GM18861 (cell line): Measurements from ENCODE around the gene RXRA.

Experiments used
- ATAC-seq: cut with Tn5 transposase; IDR thresholded peaks from one replicate; pipeline ENCODE4 v1.9.1; 2021; ENCODE audit not compliant: unreplicated experiment

RXRA gene

GRCh38 chr9:134365791-134366222, 39.6 kb downstream of the RXRA start:
- ATAC-seq: no peak

GRCh38 chr9:134366223-134367031, 40.2 kb downstream of the RXRA start:
- no peak for ATAC-seq

- no peak for ATAC-seq
Observed at GRCh38 chr9:134367061-134367460, 40.8 kb downstream of the RXRA start.

- no peak for ATAC-seq
Observed at GRCh38 chr9:134367791-134368490, 41.7 kb downstream of the RXRA start.

- no peak for ATAC-seq
Observed at GRCh38 chr9:134368571-134368970, 42.3 kb downstream of the RXRA start.

GRCh38 chr9:134369416-134370212, 43.4 kb downstream of the RXRA start:
- no peak for ATAC-seq

- no peak for ATAC-seq
Observed at GRCh38 chr9:134370213-134370492, 43.9 kb downstream of the RXRA start.

GRCh38 chr9:134370638-134371037, 44.4 kb downstream of the RXRA start:
- no peak for ATAC-seq

- no peak for ATAC-seq
Observed at GRCh38 chr9:134371731-134372130, 45.5 kb downstream of the RXRA start.

- no peak for ATAC-seq
Observed at GRCh38 chr9:134372581-134373267, 46.5 kb downstream of the RXRA start.

- ATAC-seq: no peak
Observed at GRCh38 chr9:134373269-134373668, 47.0 kb downstream of the RXRA start.

GRCh38 chr9:134373953-134374300, 47.7 kb downstream of the RXRA start:
- no peak for ATAC-seq

GRCh38 chr9:134374301-134375010, 48.2 kb downstream of the RXRA start:
- ATAC-seq: no peak

- no peak for ATAC-seq
Observed at GRCh38 chr9:134375011-134375390, 48.7 kb downstream of the RXRA start.

GRCh38 chr9:134375430-134376385, 49.5 kb downstream of the RXRA start:
- no peak for ATAC-seq

GRCh38 chr9:134376386-134377142, 50.3 kb downstream of the RXRA start:
- ATAC-seq: no peak

- no peak for ATAC-seq
Observed at GRCh38 chr9:134377143-134377484, 50.9 kb downstream of the RXRA start.

GRCh38 chr9:134377976-134378375, 51.7 kb downstream of the RXRA start:
- ATAC-seq: no peak

- no peak for ATAC-seq
Observed at GRCh38 chr9:134378901-134379338, 52.7 kb downstream of the RXRA start.
